CD4-positive, alpha-beta T cell treated with Interleukin-1 beta for 1 hour (primary cell): Measurements from ENCODE around the gene FCMR.
A peak's percentile ranks its signal among the peaks of the same experiment; 100 is the strongest.
"Not testable (repeated sequence)": the region's sequence is repeated elsewhere in the genome, so short reads cannot be mapped to it uniquely, and the experiment has no call there.

Experiments used
- DNase-seq, 2 donors: peaks; one replicate each; pipeline ENCODE4 v3.0.0-alpha.2; 2020 to 2022

FCMR gene

DNA sequence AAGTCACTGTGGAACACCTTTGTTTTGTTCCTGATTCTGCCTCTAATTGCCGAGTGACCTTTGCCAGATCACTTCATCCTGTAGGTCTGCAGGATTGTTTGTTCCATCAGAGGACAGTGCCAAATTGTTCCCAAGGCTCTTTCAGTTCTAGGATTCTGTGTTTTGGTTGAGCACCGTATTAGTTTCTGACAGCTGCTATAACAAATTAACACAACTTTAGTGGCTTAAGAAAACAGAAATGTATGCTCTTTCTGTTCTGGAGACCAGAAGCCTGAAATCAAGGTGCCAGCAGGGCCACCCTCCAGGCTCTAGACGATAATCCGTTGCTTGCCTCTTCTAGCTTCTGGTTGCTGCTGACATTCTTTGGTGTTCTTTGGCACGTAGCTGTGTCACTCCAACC lies 27.9 kb upstream of the FCMR start:
- DNase-seq = no peak

- no peak for DNase-seq
Measured at GRCh38 chr1:206949208-206949607, 27.5 kb upstream of the FCMR start.

GRCh38 chr1:206947255-206947654 lies 25.5 kb upstream of the FCMR start:
- DNase-seq = no peak

- DNase-seq = no peak
Measured at GRCh38 chr1:206946261-206946660, 24.5 kb upstream of the FCMR start, which contains the start of gene PIGR. PIGR (minus strand) TSS chr1:206946466; CDS start chr1:206940531, 5,935 bp downstream.

- no peak for DNase-seq
Measured at GRCh38 chr1:206945779-206946178, 24.0 kb upstream of the FCMR start.

GRCh38 chr1:206944703-206945102 lies 23.0 kb upstream of the FCMR start:
- DNase-seq = no peak

DNA sequence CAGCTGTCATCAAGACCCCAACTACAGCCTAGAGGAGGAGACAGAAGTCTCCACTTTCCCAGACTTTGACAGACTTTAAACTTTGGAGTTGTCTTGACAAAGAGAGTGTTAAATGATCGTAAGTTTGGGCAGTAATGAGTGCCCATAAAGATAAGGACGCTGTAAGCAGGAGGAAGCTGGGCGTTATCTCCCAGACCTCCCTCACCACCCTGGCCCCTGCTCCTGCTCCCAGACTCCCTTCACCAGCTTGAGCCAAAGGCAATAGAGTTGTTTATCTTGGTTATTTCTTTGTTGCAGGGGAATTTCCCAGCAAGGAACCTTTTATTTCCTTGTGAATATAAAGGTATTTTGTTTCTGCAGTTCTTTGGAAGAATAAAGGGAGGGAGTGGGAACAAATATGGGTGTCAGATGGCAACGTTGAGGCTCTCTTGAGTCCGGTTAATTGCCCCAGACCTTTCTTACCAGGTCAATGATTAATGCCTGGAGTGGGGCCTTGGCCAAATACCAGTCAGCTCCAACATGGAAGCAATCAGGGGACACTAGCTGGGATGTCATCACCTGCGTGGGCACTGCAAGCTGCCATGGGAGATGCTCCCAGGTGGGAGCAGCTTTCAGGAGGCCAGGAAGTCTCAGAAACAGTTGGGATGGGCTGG lies 20.2 kb upstream of the FCMR start:
- DNase-seq = no peak

- DNase-seq = no peak
Measured at GRCh38 chr1:206940588-206940936, 18.8 kb upstream of the FCMR start.

- no peak for DNase-seq
Measured at GRCh38 chr1:206939841-206940587, 18.3 kb upstream of the FCMR start.

DNA sequence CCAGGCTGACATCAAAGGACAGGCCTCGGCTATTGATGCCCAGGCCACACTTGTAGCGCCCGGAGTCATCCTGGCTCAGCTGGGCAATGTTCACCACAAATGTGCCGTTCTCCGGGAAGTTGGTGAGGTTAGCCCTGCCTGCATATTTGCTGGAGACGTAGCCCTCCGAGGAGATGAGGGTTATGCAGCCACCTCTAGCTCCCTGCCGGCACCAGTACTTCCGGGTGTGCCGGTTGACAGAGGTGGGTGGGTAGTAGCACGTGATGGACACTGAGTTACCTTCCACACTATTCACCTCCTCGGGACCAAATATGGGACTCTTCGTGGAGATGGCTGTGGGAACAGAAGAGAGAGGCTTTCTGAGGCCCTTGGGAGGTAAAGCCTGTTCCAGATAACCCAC lies 17.4 kb upstream of the FCMR start:
- no peak for DNase-seq

DNA sequence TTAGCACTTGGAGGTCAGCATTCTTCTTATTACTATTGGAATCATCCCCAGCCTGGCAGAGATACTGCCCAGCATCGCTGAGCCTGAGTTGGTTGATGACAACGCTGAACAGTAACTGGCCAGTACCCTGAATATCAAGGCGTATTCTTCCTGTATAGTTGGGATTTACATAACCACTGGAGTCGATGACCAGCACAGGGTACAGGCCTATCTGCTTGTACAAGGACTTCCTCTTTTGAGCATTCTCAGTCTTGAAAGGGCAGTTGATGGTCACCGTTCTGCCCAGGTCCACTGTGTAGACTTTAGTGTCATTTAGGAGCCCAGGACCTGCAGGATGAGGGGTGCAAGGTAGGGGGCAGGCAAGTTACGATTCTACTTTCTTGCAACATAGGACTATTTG lies 15.7 kb upstream of the FCMR start:
- DNase-seq = no peak

- DNase-seq = peak; percentile 41 to 48
Measured at GRCh38 chr1:206935491-206936067, 13.8 kb upstream of the FCMR start.

- peak; percentile 75 to 77 for DNase-seq
Measured at GRCh38 chr1:206933333-206933945, 11.7 kb upstream of the FCMR start.

DNA sequence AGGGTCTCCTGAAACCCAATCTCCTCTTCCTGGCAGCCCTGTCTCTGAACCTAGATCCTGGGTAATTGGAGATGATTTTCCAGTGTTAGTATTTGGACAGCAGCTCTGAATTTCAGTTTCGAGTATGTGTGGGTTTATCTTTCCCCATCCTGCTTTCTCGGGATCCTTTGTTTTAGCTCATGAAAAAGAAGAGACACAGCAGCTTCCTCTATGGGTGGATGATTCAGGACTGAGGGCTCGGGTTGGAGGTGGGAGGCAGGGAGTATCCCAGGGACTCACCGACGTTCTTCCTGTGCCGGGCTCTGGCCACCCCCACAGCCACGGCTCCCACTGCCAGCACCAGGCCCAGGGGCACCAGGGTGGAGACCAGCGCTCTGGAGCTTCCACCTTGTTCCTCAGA lies 10.4 kb upstream of the FCMR start:
- DNase-seq = no peak

DNA sequence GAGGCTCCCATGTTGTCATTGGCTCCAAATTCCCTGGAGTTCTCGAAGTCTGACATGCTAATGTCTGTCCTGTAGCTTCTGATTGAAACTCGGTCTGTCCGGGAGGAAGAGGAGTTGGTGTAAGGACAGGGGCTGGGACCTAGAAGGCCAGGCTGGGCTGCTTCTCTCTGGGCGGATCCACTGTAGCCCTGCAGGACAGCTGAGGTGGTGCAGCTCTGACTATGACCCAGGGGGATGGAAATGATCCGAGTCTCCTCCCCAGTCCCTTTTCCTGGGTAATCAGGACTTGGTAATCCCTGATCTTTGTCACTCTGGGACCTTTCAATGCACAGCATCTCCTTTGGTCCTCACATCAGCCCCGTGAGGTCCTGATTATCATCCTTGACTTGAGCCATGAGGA lies 10.0 kb upstream of the FCMR start:
- no peak for DNase-seq

GRCh38 chr1:206930210-206930798 lies 8.6 kb upstream of the FCMR start:
- DNase-seq = peak in 1 of 2 donors; percentile 70

DNA sequence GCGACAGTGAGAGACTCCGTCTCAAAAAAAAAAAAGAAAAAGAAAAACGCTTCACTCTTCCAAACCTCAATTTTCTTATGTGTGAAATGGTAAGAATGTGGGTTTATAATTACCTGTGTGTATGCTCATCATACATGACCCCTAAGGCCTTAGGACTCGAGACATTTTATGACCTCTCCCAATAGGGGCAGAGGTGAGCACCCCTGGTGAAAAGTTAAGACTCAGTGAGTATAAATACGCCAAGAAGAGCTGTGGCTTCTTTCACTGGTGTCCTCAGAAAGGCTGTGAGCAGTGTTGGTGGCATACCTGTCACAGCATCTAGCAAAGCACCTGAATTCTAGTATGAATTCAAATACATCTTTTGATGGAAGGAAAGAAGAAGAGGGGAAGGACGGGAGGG lies 7.8 kb upstream of the FCMR start:
- DNase-seq = no peak

DNA sequence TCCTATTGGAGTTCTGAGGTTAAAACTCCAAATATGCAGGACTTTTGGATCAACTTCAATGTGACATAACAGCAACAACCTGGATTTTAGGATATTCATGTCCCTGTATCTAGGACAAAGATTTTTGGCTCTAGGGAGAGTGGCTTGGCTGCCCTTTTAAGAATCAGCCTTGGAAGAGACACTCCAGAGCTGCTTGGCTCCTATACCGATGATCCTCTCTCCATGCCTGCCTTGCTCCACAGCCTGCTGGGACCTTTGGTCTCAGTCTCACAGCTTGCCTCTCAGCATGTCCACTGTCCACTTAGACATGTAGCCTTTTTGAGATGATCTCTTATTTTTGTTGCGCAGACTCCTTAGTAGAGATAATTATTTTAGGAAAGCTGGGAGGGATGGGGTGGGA lies 4.5 kb upstream of the FCMR start:
- DNase-seq = no peak

DNA sequence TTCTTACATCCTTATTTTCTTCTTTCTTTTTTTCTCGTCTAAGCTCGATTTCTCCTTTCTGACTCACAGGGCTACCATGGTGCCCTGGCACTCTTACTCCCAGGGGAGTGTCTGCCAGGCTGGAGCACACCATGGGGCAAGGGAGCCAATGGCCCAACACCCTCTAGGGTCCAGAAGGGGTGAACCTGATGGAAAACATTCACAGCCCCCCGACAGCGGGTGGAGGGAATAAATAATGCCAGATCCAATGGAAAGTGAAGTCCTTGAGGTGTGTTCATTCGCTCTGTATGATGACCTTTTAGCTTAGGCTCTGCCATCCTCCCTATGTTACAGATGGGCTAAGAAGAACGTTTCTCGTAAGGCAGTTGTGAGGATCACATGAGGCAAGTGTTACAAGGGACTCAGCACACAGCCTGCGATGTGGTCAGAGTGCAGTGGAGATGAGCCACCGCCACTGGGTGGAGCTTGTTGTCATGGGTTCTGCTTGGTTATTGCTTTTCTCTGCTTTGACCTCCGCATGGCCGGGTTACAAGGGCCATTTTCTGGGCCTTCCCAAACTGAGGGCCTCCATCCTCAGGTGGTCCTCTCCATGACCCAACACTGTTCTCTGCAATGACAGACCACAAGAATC lies 3.5 kb upstream of the FCMR start:
- peak; percentile 74 to 86 for DNase-seq

GRCh38 chr1:206924592-206925105 lies 2.9 kb upstream of the FCMR start:
- peak; percentile 42 to 44 for DNase-seq

GRCh38 chr1:206923961-206924557 lies 2.3 kb upstream of the FCMR start:
- DNase-seq = not testable (repeated sequence)
